CD8-positive, alpha-beta memory T cell (primary cell): ENCODE results near the gene OPRD1. TPM values are rescaled to one million over a fixed set of nuclear protein-coding genes. Genes with fewer than 3 reads are reported as not detected.

Experiments used
- CTCF ChIA-PET: fragments of 350-600 bp; sonication (Branson Sonifier 250); formaldehyde crosslinking; loops from one replicate; lab custom pipeline; 2021; ENCODE audit warnings: antibody characterized with exemption; lab: Charles Lee
- POLR2A ChIA-PET: fragments of 350-600 bp; sonication (Branson Sonifier 250); formaldehyde crosslinking; loops from one replicate; lab custom pipeline; 2021; ENCODE audit warnings: antibody characterized with exemption; lab: Charles Lee
- DNase-seq, 5 donors: peaks; one replicate each; pipeline versions ENCODE4 v3.0.0 to v3.0.0-alpha.2; 2020 to 2022; ENCODE audit warnings: mixed read lengths in 1 of 5
- H3K27ac ChIP-seq: one replicate; pipeline ENCODE4 v1.7.0; 2013; ENCODE audit warnings: low read depth, mild to moderate bottlenecking, low read length, moderate library complexity
- H3K27me3 ChIP-seq: 2 replicates; pipeline ENCODE4 v1.7.0; 2013; ENCODE audit warnings: low read length, mild to moderate bottlenecking; ENCODE audit not compliant: insufficient read depth, poor library complexity, severe bottlenecking
- H3K36me3 ChIP-seq: 2 replicates; pipeline ENCODE4 v1.7.0; 2013; ENCODE audit warnings: mild to moderate bottlenecking, low read length, moderate library complexity; ENCODE audit not compliant: insufficient read depth
- H3K4me1 ChIP-seq: 2 replicates; pipeline ENCODE4 v1.7.0; 2013; ENCODE audit warnings: mild to moderate bottlenecking, low read length, moderate library complexity; ENCODE audit not compliant: insufficient read depth
- H3K4me3 ChIP-seq: 2 replicates; pipeline ENCODE4 v1.7.0; 2013; ENCODE audit warnings: mild to moderate bottlenecking, low read length
- H3K9me3 ChIP-seq: 2 replicates; pipeline ENCODE4 v1.7.0; 2013; ENCODE audit warnings: mild to moderate bottlenecking, low read length
- H3K27ac Mint-ChIP-seq, 8 donors: one replicate each; pipeline ENCODE4 v1.8.0; 2020 to 2021; ENCODE audit warnings: mixed read lengths in 8 of 8, mild to moderate bottlenecking in 6 of 8, inconsistent platforms in 3 of 8, moderate library complexity in 3 of 8
- H3K27me3 Mint-ChIP-seq, 2 donors: one replicate each; pipeline ENCODE4 v1.8.0; 2020 to 2021; ENCODE audit warnings: mixed read lengths in 2 of 2, mild to moderate bottlenecking in 1 of 2, moderate library complexity in 1 of 2
- H3K36me3 Mint-ChIP-seq, 3 donors: one replicate each; pipeline ENCODE4 v1.8.0; 2020 to 2021; ENCODE audit warnings: mixed read lengths in 3 of 3, inconsistent platforms in 1 of 3, mild to moderate bottlenecking in 1 of 3
- H3K4me1 Mint-ChIP-seq, 3 donors: one replicate each; pipeline ENCODE4 v1.8.0; 2020 to 2021; ENCODE audit warnings: mixed read lengths in 3 of 3, inconsistent platforms in 1 of 3, mild to moderate bottlenecking in 1 of 3
- H3K4me3 Mint-ChIP-seq, 7 donors: one replicate each; pipeline ENCODE4 v1.8.0; 2020 to 2021; ENCODE audit warnings: mixed read lengths in 7 of 7, mild to moderate bottlenecking in 6 of 7, moderate library complexity in 4 of 7, inconsistent platforms in 2 of 7
- H3K9me3 Mint-ChIP-seq, 5 donors: one replicate each; pipeline ENCODE4 v1.8.0; 2020 to 2022; ENCODE audit warnings: mixed read lengths in 5 of 5, mild to moderate bottlenecking in 3 of 5, moderate library complexity in 2 of 5, inconsistent platforms in 1 of 5
- polyA plus RNA-seq: library from polyadenylated mRNA; unstranded; fragments of 300-500 nt; fragmentation: Illumina TruSeq; gene quantifications from one replicate; pipeline ENCODE4 v1.2.3, GENCODE V29; 2021
- total RNA-seq, 2 experiments: library from RNA; stranded (reverse); gene quantifications; one replicate each; pipeline ENCODE4 v1.2.3, GENCODE V29; 2021

The OPRD1 gene
- total and polyA plus RNA-seq, 3 experiments from 2014 or later = 0.02 TPM; not detected in 2

GRCh38 chr1:28776341-28776740, 35.6 kb upstream of the OPRD1 start:
- H3K36me3 ChIP-seq = no peaks in the 10 kb centered on the region
- no peak overlapping the region for H3K4me3 ChIP-seq
- Mint-ChIP-seq H3K27me3 (no peaks in the 10 kb centered on the region), H3K36me3 (peaks cover 0 to 9% (median 0%) of the 10 kb centered on the region in 3 donors), H3K27ac (peak overlapping the region in 2 of 8 donors; percentile 81 to 89), H3K4me3 (peak overlapping the region in 5 of 7 donors; percentile 80 to 95 (median 86)), H3K9me3 (no peaks in the 10 kb centered on the region), H3K4me1 (peaks cover 7 to 14% (median 12%) of the 10 kb centered on the region in 3 donors)
- POLR2A ChIA-PET = interaction anchor here (2.3 kb wide), 1 partner anchor 40 kb away, joined by 16 read pairs; the partner anchor contains the start of gene YTHDF2
- H3K9me3 ChIP-seq = no peaks in the 10 kb centered on the region
- DNase-seq = no peak
- H3K27me3 ChIP-seq = no peaks in the 10 kb centered on the region
- H3K27ac ChIP-seq = no peak overlapping the region
- CTCF ChIA-PET = interaction anchor here (0.7 to 4.3 kb wide), 5 partner anchors 8 to 396 kb away, joined by 3 to 37 read pairs (median 5); partner anchors contain the start of gene YTHDF2
- peaks cover 10% of the 10 kb centered on the region for H3K4me1 ChIP-seq

- H3K9me3 ChIP-seq = no peaks in the 10 kb centered on the region
- H3K27ac ChIP-seq = no peak overlapping the region
- Mint-ChIP-seq H3K27me3 (no peaks in the 10 kb centered on the region), H3K4me3 (peak overlapping the region in 1 of 7 donors; percentile 62), H3K9me3 (no peaks in the 10 kb centered on the region), H3K4me1 (peaks cover 7 to 14% (median 12%) of the 10 kb centered on the region in 3 donors), H3K36me3 (no peaks in the 10 kb centered on the region), H3K27ac (peak overlapping the region in 1 of 8 donors; percentile 34)
- no peak overlapping the region for H3K4me3 ChIP-seq
- CTCF ChIA-PET = no interaction called here
- no peaks in the 10 kb centered on the region for H3K27me3 ChIP-seq
- DNase-seq = no peak
- H3K4me1 ChIP-seq = peaks cover 10% of the 10 kb centered on the region
- POLR2A ChIA-PET = no interaction called here
- H3K36me3 ChIP-seq = no peaks in the 10 kb centered on the region
These were observed 33.9 kb upstream of the OPRD1 start for GRCh38 chr1:28778021-28778420.

- no peaks in the 10 kb centered on the region for H3K9me3 ChIP-seq
- no peak overlapping the region for H3K4me3 ChIP-seq
- H3K27ac Mint-ChIP-seq = peak overlapping the region in 3 of 8 donors; percentile 1 to 69 (median 40)
- CTCF ChIA-PET = no interaction called here
- H3K27me3 Mint-ChIP-seq = no peaks in the 10 kb centered on the region
- peak overlapping the region in 2 of 7 donors; percentile 1 to 42 for H3K4me3 Mint-ChIP-seq
- peaks cover 6 to 12% (median 8%) of the 10 kb centered on the region in 3 donors for H3K4me1 Mint-ChIP-seq
- no peaks in the 10 kb centered on the region for H3K27me3 ChIP-seq
- H3K36me3 Mint-ChIP-seq = no peaks in the 10 kb centered on the region
- no peak for DNase-seq
- H3K9me3 Mint-ChIP-seq = no peaks in the 10 kb centered on the region
- POLR2A ChIA-PET = no interaction called here
- no peak overlapping the region for H3K27ac ChIP-seq
- H3K4me1 ChIP-seq = peaks cover 5% of the 10 kb centered on the region
- no peaks in the 10 kb centered on the region for H3K36me3 ChIP-seq
These were observed 32.1 kb upstream of the OPRD1 start for GRCh38 chr1:28779751-28780408.

- no peaks in the 10 kb centered on the region for H3K9me3 Mint-ChIP-seq
- ChIA-PET POLR2A (no interaction called here), CTCF (interaction anchor here (0.7 to 7.3 kb wide), 2 partner anchors 95 to 96 kb away, joined by 3 to 87 read pairs; no protein-coding TSS in a partner anchor)
These were observed 30.7 kb upstream of the OPRD1 start for GRCh38 chr1:28781305-28781704.

GRCh38 chr1:28782011-28782410, 30.0 kb upstream of the OPRD1 start:
- no peak for DNase-seq
- no peaks in the 10 kb centered on the region for H3K36me3 ChIP-seq
- CTCF ChIA-PET = interaction anchor here (7.3 kb wide), 1 partner anchor 94 kb away, joined by 87 read pairs; no protein-coding TSS in a partner anchor
- POLR2A ChIA-PET = no interaction called here
- peaks cover 0 to 2% (median 0%) of the 10 kb centered on the region in 3 donors for H3K36me3 Mint-ChIP-seq
- H3K4me3 ChIP-seq = no peak overlapping the region
- H3K4me1 Mint-ChIP-seq = peaks cover 6 to 9% (median 8%) of the 10 kb centered on the region in 3 donors
- H3K4me3 Mint-ChIP-seq = peak overlapping the region in 1 of 7 donors; percentile 12
- no peaks in the 10 kb centered on the region for H3K27me3 ChIP-seq
- no peaks in the 10 kb centered on the region for H3K4me1 ChIP-seq
- no peak overlapping the region for H3K27ac ChIP-seq
- no peaks in the 10 kb centered on the region for H3K9me3 Mint-ChIP-seq
- no peaks in the 10 kb centered on the region for H3K9me3 ChIP-seq
- H3K27ac Mint-ChIP-seq = no peak overlapping the region
- no peaks in the 10 kb centered on the region for H3K27me3 Mint-ChIP-seq

More at GRCh38 chr1:28781305-28781704, 30.7 kb upstream of the OPRD1 start:
- Mint-ChIP-seq H3K36me3 (peaks cover 0 to 2% (median 0%) of the 10 kb centered on the region in 3 donors), H3K4me1 (peaks cover 6 to 9% (median 8%) of the 10 kb centered on the region in 3 donors), H3K27me3 (no peaks in the 10 kb centered on the region), H3K4me3 (no peak overlapping the region), H3K27ac (peak overlapping the region in 1 of 8 donors; percentile 32)
- Histone ChIP-seq H3K36me3 (no peaks in the 10 kb centered on the region), H3K27me3 (no peaks in the 10 kb centered on the region), H3K9me3 (no peaks in the 10 kb centered on the region), H3K4me3 (no peak overlapping the region), H3K4me1 (no peaks in the 10 kb centered on the region), H3K27ac (no peak overlapping the region)
- DNase-seq = no peak

- no peaks in the 10 kb centered on the region for H3K4me1 ChIP-seq
- CTCF ChIA-PET = interaction anchor here (0.7 to 7.3 kb wide), 4 partner anchors 9 to 247 kb away, joined by 3 to 87 read pairs (median 20); no protein-coding TSS in a partner anchor
- H3K36me3 ChIP-seq = no peaks in the 10 kb centered on the region
- H3K27me3 ChIP-seq = no peaks in the 10 kb centered on the region
- no peak for DNase-seq
- H3K9me3 ChIP-seq = no peaks in the 10 kb centered on the region
- Mint-ChIP-seq H3K4me1 (peaks cover 6 to 9% (median 8%) of the 10 kb centered on the region in 3 donors), H3K4me3 (no peak overlapping the region), H3K27ac (no peak overlapping the region), H3K27me3 (no peaks in the 10 kb centered on the region), H3K36me3 (peaks cover 0 to 2% (median 0%) of the 10 kb centered on the region in 3 donors), H3K9me3 (no peaks in the 10 kb centered on the region)
- H3K27ac ChIP-seq = no peak overlapping the region
- H3K4me3 ChIP-seq = no peak overlapping the region
- POLR2A ChIA-PET = no interaction called here
These were observed 28.6 kb upstream of the OPRD1 start for GRCh38 chr1:28783363-28783762.

- no peak overlapping the region for H3K27ac ChIP-seq
- Mint-ChIP-seq H3K9me3 (no peaks in the 10 kb centered on the region), H3K4me3 (no peak overlapping the region), H3K27ac (no peak overlapping the region), H3K27me3 (peaks cover 9 to 16% of the 10 kb centered on the region in 2 donors), H3K36me3 (peaks cover 0 to 2% (median 0%) of the 10 kb centered on the region in 3 donors), H3K4me1 (peaks cover 6 to 9% (median 8%) of the 10 kb centered on the region in 3 donors)
- H3K27me3 ChIP-seq = no peaks in the 10 kb centered on the region
- H3K4me3 ChIP-seq = no peak overlapping the region
- no peaks in the 10 kb centered on the region for H3K4me1 ChIP-seq
- no peak for DNase-seq
- CTCF ChIA-PET = no interaction called here
- no peaks in the 10 kb centered on the region for H3K36me3 ChIP-seq
- POLR2A ChIA-PET = no interaction called here
- no peaks in the 10 kb centered on the region for H3K9me3 ChIP-seq
These were observed 22.6 kb upstream of the OPRD1 start for GRCh38 chr1:28789412-28789811.

GRCh38 chr1:28789816-28790215, 22.2 kb upstream of the OPRD1 start:
- H3K27ac Mint-ChIP-seq = no peak overlapping the region
- Histone ChIP-seq H3K4me1 (no peaks in the 10 kb centered on the region), H3K27ac (no peak overlapping the region), H3K27me3 (no peaks in the 10 kb centered on the region), H3K9me3 (no peaks in the 10 kb centered on the region), H3K36me3 (no peaks in the 10 kb centered on the region), H3K4me3 (no peak overlapping the region)
- H3K27me3 Mint-ChIP-seq = peaks cover 9 to 16% of the 10 kb centered on the region in 2 donors
- no peak for DNase-seq
- POLR2A ChIA-PET = no interaction called here
- H3K9me3 Mint-ChIP-seq = no peaks in the 10 kb centered on the region
- CTCF ChIA-PET = no interaction called here
- H3K4me1 Mint-ChIP-seq = peaks cover 6 to 9% (median 8%) of the 10 kb centered on the region in 3 donors
- no peak overlapping the region for H3K4me3 Mint-ChIP-seq
- peaks cover 0 to 2% (median 0%) of the 10 kb centered on the region in 3 donors for H3K36me3 Mint-ChIP-seq
